Measurements from ENCODE around the gene DTNBP1.

DNA sequence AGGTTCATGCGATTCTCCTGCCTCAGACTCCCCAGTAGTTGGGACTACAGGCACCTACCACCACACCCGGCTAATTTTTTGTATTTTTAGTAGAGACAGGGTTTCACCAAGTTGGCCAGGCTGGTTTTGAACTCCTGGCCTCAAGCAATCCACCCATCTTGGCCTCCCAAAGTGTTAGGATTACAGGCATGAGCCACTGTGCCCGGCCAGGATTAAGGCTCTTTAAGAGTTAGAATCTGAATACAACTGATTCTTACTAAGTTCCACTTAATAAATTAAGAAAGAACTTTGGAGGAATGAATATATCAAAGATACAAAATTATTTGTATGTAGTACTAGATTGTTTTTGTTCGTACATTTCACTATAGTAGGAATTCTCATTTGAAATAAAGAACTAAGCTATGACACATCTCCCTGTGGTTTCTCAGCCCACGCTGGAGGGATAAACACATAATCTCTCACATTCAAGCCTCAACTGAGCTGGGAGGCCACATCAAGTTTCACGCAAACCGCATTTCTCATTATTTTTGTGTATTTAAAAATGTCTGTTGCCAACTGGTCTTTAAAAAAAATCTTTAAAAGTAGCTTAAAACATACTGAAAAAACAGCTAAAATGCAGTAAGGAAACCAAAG is 34.2 kb downstream of the DTNBP1 start:
- TF ChIP-seq, protein P1, sequence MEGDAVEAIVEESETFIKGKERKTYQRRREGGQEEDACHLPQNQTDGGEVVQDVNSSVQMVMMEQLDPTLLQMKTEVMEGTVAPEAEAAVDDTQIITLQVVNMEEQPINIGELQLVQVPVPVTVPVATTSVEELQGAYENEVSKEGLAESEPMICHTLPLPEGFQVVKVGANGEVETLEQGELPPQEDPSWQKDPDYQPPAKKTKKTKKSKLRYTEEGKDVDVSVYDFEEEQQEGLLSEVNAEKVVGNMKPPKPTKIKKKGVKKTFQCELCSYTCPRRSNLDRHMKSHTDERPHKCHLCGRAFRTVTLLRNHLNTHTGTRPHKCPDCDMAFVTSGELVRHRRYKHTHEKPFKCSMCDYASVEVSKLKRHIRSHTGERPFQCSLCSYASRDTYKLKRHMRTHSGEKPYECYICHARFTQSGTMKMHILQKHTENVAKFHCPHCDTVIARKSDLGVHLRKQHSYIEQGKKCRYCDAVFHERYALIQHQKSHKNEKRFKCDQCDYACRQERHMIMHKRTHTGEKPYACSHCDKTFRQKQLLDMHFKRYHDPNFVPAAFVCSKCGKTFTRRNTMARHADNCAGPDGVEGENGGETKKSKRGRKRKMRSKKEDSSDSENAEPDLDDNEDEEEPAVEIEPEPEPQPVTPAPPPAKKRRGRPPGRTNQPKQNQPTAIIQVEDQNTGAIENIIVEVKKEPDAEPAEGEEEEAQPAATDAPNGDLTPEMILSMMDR (IDR thresholded peaks at IDR 0.05): no peak
- no peak for TF ChIP-seq POLR2A (IDR thresholded peaks at IDR 0.05)
- no peak for TF ChIP-seq POLR2AphosphoS5 (IDR thresholded peaks at IDR 0.05)
